ENCODE data around the gene EGFR. TPM values are rescaled to one million over a fixed set of nuclear protein-coding genes. Genes with fewer than 3 reads are reported as not detected.

EGFR gene
- total RNA-seq, 2 experiments from 2014 or later: not detected

DNA sequence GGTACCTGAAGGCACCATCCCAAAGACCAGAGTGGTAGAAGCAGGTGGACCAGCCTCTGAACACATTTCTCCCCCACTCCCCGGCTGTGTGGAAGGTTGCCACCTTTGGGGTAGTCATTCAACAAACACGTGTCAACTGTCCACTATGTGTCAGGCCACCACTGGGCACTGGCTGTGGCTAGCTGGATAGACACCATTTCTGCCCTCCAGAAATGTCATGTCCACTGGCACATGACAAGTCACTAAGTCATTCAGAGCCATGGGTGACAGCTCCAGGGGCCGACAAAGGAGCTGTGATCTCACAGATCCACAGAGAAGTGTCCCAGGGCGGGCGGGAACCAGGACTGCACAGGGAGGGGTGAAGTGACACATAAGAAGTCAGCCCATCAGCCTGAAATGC lies 99.6 kb downstream of the EGFR start:
- Mint-ChIP-seq H3K27ac (no peak overlapping the region), H3K4me3 (no peak overlapping the region), H3K4me1 (no peaks in the 10 kb centered on the region), H3K36me3 (ENCODE audit: low read depth) (no peaks in the 10 kb centered on the region), H3K27me3 (peaks cover 10% of the 10 kb centered on the region), H3K9me3 (no peaks in the 10 kb centered on the region)
- ChIA-PET POLR2A (no interaction called here), CTCF (no interaction called here)
- no peak for DNase-seq

GRCh38 chr7:55119571-55119970 lies 100.8 kb downstream of the EGFR start:
- Mint-ChIP-seq H3K4me1 (no peaks in the 10 kb centered on the region), H3K9me3 (no peaks in the 10 kb centered on the region), H3K4me3 (no peak overlapping the region), H3K27ac (no peak overlapping the region), H3K27me3 (peaks cover 14% of the 10 kb centered on the region), H3K36me3 (ENCODE audit: low read depth) (no peaks in the 10 kb centered on the region)
- POLR2A ChIA-PET: no interaction called here
- no peak for DNase-seq
- CTCF ChIA-PET: no interaction called here

GRCh38 chr7:55120074-55120473 lies 101.3 kb downstream of the EGFR start:
- peaks cover 14% of the 10 kb centered on the region for H3K27me3 Mint-ChIP-seq
- H3K4me1 Mint-ChIP-seq: no peaks in the 10 kb centered on the region
- CTCF ChIA-PET: no interaction called here
- no peaks in the 10 kb centered on the region for H3K36me3 Mint-ChIP-seq (ENCODE audit: low read depth)
- POLR2A ChIA-PET: no interaction called here
- DNase-seq: no peak
- no peak overlapping the region for H3K27ac Mint-ChIP-seq
- H3K4me3 Mint-ChIP-seq: no peak overlapping the region
- H3K9me3 Mint-ChIP-seq: no peaks in the 10 kb centered on the region

DNA sequence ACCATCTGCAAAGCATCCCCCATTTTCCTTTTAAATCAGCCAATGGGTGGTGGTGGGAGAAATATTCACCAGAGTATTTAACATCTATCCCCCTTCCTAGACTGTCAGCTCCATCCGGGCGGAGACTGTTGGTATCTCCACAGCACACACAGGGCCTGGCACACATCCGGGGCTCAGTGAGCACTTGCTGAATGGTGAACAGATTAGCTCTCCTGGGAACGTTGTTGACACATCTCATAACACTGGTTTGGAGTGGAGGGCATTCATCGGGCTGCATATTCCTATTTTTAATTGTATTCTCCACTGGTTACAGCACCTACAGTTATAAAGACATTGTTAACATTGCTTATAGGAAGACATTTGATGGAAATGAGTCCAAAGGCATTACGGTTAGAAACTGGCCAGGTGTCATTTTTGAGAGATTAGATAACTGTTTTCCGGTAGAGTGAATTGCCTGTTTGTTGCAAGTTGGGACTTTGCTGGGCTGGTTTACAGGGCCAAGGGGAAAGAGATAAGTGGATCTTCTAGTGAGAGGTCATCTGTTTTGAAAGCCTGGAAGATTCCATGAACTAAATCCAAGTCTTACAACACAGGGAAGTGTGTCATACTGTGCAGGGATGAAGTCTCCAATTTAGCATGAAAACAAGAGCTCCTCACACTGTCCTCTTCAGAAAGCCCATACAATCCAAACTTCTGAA lies 101.8 kb downstream of the EGFR start:
- H3K9me3 Mint-ChIP-seq: no peaks in the 10 kb centered on the region
- no peak overlapping the region for H3K27ac Mint-ChIP-seq
- CTCF ChIA-PET: no interaction called here
- no peaks in the 10 kb centered on the region for H3K4me1 Mint-ChIP-seq
- POLR2A ChIA-PET: no interaction called here
- no peak overlapping the region for H3K4me3 Mint-ChIP-seq
- DNase-seq: no peak
- H3K36me3 Mint-ChIP-seq (ENCODE audit: low read depth): no peaks in the 10 kb centered on the region
- peaks cover 14% of the 10 kb centered on the region for H3K27me3 Mint-ChIP-seq

GRCh38 chr7:55121249-55121648 lies 102.4 kb downstream of the EGFR start:
- Mint-ChIP-seq H3K9me3 (no peaks in the 10 kb centered on the region), H3K4me3 (no peak overlapping the region), H3K27ac (no peak overlapping the region), H3K27me3 (peaks cover 17% of the 10 kb centered on the region), H3K36me3 (ENCODE audit: low read depth) (no peaks in the 10 kb centered on the region), H3K4me1 (no peaks in the 10 kb centered on the region)
- ChIA-PET POLR2A (no interaction called here), CTCF (no interaction called here)
- no peak for DNase-seq

- Mint-ChIP-seq H3K9me3 (no peaks in the 10 kb centered on the region), H3K4me3 (no peak overlapping the region), H3K4me1 (no peaks in the 10 kb centered on the region), H3K27me3 (peaks cover 17% of the 10 kb centered on the region), H3K36me3 (ENCODE audit: low read depth) (no peaks in the 10 kb centered on the region), H3K27ac (no peak overlapping the region)
- DNase-seq: no peak
- ChIA-PET POLR2A (no interaction called here), CTCF (no interaction called here)
Observed at GRCh38 chr7:55122263-55122662, 103.4 kb downstream of the EGFR start.

- Mint-ChIP-seq H3K9me3 (no peaks in the 10 kb centered on the region), H3K27ac (no peak overlapping the region), H3K4me1 (no peaks in the 10 kb centered on the region), H3K27me3 (peaks cover 16% of the 10 kb centered on the region), H3K36me3 (ENCODE audit: low read depth) (no peaks in the 10 kb centered on the region), H3K4me3 (no peak overlapping the region)
- DNase-seq: no peak
- ChIA-PET CTCF (no interaction called here), POLR2A (no interaction called here)
Observed at GRCh38 chr7:55124989-55125875, 106.4 kb downstream of the EGFR start.

- DNase-seq: no peak
- H3K4me3 Mint-ChIP-seq: no peak overlapping the region
- H3K27me3 Mint-ChIP-seq: peaks cover 10% of the 10 kb centered on the region
- no peak overlapping the region for H3K27ac Mint-ChIP-seq
- H3K9me3 Mint-ChIP-seq: no peaks in the 10 kb centered on the region
- ChIA-PET POLR2A (no interaction called here), CTCF (no interaction called here)
- no peaks in the 10 kb centered on the region for H3K36me3 Mint-ChIP-seq (ENCODE audit: low read depth)
- no peaks in the 10 kb centered on the region for H3K4me1 Mint-ChIP-seq
Observed at GRCh38 chr7:55127135-55127551, 108.3 kb downstream of the EGFR start.

GRCh38 chr7:55127622-55128081 lies 108.8 kb downstream of the EGFR start:
- DNase-seq: no peak
- no peaks in the 10 kb centered on the region for H3K9me3 Mint-ChIP-seq
- H3K27me3 Mint-ChIP-seq: peaks cover 8% of the 10 kb centered on the region
- H3K27ac Mint-ChIP-seq: no peak overlapping the region
- H3K4me1 Mint-ChIP-seq: peaks cover 2% of the 10 kb centered on the region
- ChIA-PET CTCF (interaction anchor here (0.5 kb wide), 1 partner anchor 974 kb away, joined by 3 read pairs; no protein-coding TSS in a partner anchor), POLR2A (no interaction called here)
- H3K4me3 Mint-ChIP-seq: no peak overlapping the region
- H3K36me3 Mint-ChIP-seq (ENCODE audit: low read depth): no peaks in the 10 kb centered on the region

- Mint-ChIP-seq H3K4me1 (peaks cover 5% of the 10 kb centered on the region), H3K27me3 (peaks cover 3% of the 10 kb centered on the region), H3K36me3 (ENCODE audit: low read depth) (no peaks in the 10 kb centered on the region), H3K27ac (no peak overlapping the region), H3K9me3 (no peaks in the 10 kb centered on the region), H3K4me3 (no peak overlapping the region)
- no peak for DNase-seq
- ChIA-PET POLR2A (no interaction called here), CTCF (no interaction called here)
Observed at GRCh38 chr7:55128693-55129394, 110.0 kb downstream of the EGFR start.

DNA sequence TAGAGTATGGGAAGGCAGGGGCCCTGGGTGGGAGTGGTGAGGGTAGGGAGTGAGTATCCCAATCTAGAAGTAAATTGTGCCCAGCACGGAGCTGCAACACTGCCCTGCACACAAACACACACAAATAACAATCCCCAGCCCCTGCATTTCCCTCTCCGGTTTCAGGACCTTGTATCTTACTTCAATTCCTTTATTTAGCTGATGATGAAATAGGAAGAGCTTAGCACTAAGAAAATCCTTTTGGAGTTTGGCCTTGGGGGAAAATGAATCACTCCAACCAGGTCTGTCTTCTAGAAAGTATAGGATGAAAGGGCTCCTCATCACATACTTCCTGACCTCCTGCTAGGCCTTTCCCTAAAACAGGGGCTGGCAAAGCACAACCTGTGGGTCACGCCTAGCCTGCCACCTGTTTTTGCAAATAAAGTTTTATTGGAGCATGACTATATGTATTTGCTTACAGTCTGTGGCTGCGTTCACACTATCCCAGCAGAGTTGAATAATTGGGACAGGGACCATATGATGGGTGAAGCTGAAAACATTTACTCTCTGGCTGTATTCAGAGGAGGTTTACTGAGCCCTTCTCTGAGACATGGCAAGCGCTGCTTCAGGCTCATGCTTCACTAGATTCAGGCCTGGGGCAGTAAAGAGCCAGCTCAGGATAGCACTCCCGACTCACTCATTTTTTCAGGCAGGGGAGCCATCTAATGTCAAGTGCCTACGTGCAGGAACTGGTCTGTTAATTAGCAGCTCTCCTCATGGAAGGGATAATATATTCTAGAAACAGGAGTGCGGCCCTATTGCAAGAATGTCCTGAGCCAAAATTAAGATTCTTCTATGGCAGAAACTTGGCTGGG lies 111.0 kb downstream of the EGFR start:
- CTCF ChIA-PET: interaction anchor here (1.0 kb wide), 1 partner anchor 16 kb away, joined by 4 read pairs; no protein-coding TSS in a partner anchor

DNA sequence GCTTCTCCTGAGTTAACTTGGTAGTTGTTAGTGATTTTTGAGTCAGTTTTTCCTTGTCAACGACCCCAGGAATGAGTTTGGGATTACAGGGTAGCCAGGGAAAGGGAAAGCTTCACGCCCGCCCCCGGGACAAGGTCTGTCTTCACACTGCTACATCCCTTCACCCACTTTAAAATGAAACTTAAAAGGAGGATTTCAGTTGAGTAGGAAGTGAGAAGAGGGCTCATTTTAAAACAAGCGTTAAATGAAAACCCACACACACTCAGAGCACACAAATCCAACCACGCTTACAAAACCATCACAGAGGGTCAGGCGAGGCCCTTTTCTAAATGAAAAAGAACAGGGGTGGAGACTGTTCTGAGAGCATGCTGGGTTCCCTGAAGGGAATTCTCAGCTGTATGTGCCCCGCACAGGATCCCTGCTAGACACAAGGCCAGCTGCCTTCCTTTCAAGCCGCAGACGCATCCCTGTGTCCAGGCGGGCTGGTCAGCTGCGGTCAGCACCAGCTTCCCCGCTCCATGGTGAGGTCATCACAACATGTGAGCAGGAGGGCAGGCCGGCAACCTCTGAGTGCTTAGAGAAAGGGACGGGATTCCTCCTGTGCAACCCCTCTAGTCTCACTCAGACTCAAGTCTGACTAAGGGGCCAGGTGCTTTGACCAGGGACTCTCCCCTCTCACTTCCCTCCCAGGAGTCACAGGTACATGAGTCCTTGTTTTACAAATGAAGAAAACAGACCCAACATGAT lies 111.8 kb downstream of the EGFR start:
- POLR2A ChIA-PET: interaction anchor here (0.6 kb wide), 1 partner anchor 82 kb away, joined by 3 read pairs; no protein-coding TSS in a partner anchor
- H3K27ac Mint-ChIP-seq: no peak overlapping the region
- H3K4me1 Mint-ChIP-seq: peaks cover 5% of the 10 kb centered on the region
- no peaks in the 10 kb centered on the region for H3K9me3 Mint-ChIP-seq
- H3K4me3 Mint-ChIP-seq: no peak overlapping the region
- H3K36me3 Mint-ChIP-seq (ENCODE audit: low read depth): no peaks in the 10 kb centered on the region
- DNase-seq: no peak
- peaks cover 3% of the 10 kb centered on the region for H3K27me3 Mint-ChIP-seq
- CTCF ChIA-PET: interaction anchor here (1.0 kb wide), 1 partner anchor 15 kb away, joined by 4 read pairs; no protein-coding TSS in a partner anchor

More for the DNA sequence above, 111.0 kb downstream of the EGFR start:
- POLR2A ChIA-PET: interaction anchor here (0.6 kb wide), 1 partner anchor 82 kb away, joined by 3 read pairs; no protein-coding TSS in a partner anchor
- H3K9me3 Mint-ChIP-seq: no peaks in the 10 kb centered on the region
- peaks cover 3% of the 10 kb centered on the region for H3K27me3 Mint-ChIP-seq
- H3K36me3 Mint-ChIP-seq (ENCODE audit: low read depth): no peaks in the 10 kb centered on the region
- H3K27ac Mint-ChIP-seq: no peak overlapping the region
- DNase-seq: no peak
- peaks cover 5% of the 10 kb centered on the region for H3K4me1 Mint-ChIP-seq
- no peak overlapping the region for H3K4me3 Mint-ChIP-seq

Measured in activated CD4-positive, alpha-beta T cell treated with anti-CD3 and anti-CD28 coated beads, Interleukin-2, amount 10 ng/mL, durations not matched to agents 7 days and 5 days (primary cell).